PC-9 (cell line): Measurements from ENCODE around the gene CLDN4. TPM values are rescaled to one million over a fixed set of nuclear protein-coding genes. Genes with fewer than 3 reads are reported as not detected.

Experiments used
- BruUV-seq: library from RNA; stranded (reverse); fragments of 400-500 nt; replicated peaks from 2 replicates; lab custom pipeline; 2021; lab: Mats Ljungman, UMichigan
- CTCF ChIA-PET: fragments of 300-600 bp; sonication (Branson Sonifier 250); formaldehyde crosslinking; loops from one replicate; lab custom pipeline; 2022; ENCODE audit warnings: antibody characterized with exemption; lab: Charles Lee
- POLR2A ChIA-PET: fragments of 300-600 bp; sonication (Branson Sonifier 250); formaldehyde crosslinking; loops from one replicate; lab custom pipeline; 2022; ENCODE audit warnings: antibody characterized with exemption; ENCODE audit not compliant: unreplicated experiment; lab: Charles Lee
- DNase-seq, 2 experiments: peaks; one replicate each; pipeline versions ENCODE4 v3.0.0 to v3.0.0-alpha.2; 2015 to 2022; ENCODE audit warnings: mixed read lengths in 1 of 2
- H2AFZ ChIP-seq: fragments of 200-600 bp; sonication (generic); 2 replicates; pipeline ENCODE4 v1.8.1; 2017; ENCODE audit warnings: antibody characterized with exemption
- H3F3A ChIP-seq: fragments of 200-600 bp; sonication (generic); 2 replicates; pipeline ENCODE4 v1.8.1; 2017; ENCODE audit warnings: antibody characterized with exemption, mild to moderate bottlenecking, low read depth; ENCODE audit not compliant: insufficient read depth
- H3K27ac ChIP-seq: fragments of 200-600 bp; sonication (generic); 2 replicates; pipeline ENCODE4 v1.6.1; 2016; ENCODE audit warnings: mixed run types
- H3K27me3 ChIP-seq: fragments of 200-600 bp; sonication (generic); 2 replicates; pipeline ENCODE4 v1.6.1; 2016; ENCODE audit warnings: low read depth, mixed run types; ENCODE audit not compliant: insufficient read depth
- H3K36me3 ChIP-seq: fragments of 200-600 bp; sonication (generic); 2 replicates; pipeline ENCODE4 v1.6.1; 2016; ENCODE audit warnings: low read depth, mixed run types
- H3K4me1 ChIP-seq: fragments of 200-600 bp; sonication (generic); replicated peaks from 2 replicates; pipeline ENCODE4 v1.6.1; 2016; ENCODE audit warnings: mixed run types; ENCODE audit not compliant: insufficient read depth
- H3K4me2 ChIP-seq: fragments of 200-600 bp; sonication (generic); 2 replicates; pipeline ENCODE4 v1.6.1; 2017; ENCODE audit warnings: mixed run types
- H3K4me3 ChIP-seq: fragments of 200-600 bp; sonication (generic); 2 replicates; pipeline ENCODE4 v1.6.1; 2016; ENCODE audit warnings: mixed run types
- H3K79me2 ChIP-seq: fragments of 200-600 bp; sonication (generic); 2 replicates; pipeline ENCODE4 v1.6.1; 2017; ENCODE audit warnings: low read depth, mixed run types
- H3K9me2 ChIP-seq: fragments of 200-600 bp; sonication (generic); 2 replicates; pipeline ENCODE4 v1.8.1; 2017; ENCODE audit warnings: mild to moderate bottlenecking; ENCODE audit not compliant: insufficient read depth
- H3K9me3 ChIP-seq: fragments of 200-600 bp; sonication (generic); 2 replicates; pipeline ENCODE4 v1.8.1; 2016; ENCODE audit warnings: low read depth; ENCODE audit not compliant: insufficient read depth
- H4K20me1 ChIP-seq: fragments of 200-600 bp; sonication (generic); 2 replicates; pipeline ENCODE4 v1.8.1; 2017; ENCODE audit not compliant: insufficient read depth
- CTCF ChIP-seq: fragments of 200-600 bp; sonication (generic); conservative IDR thresholded peaks from 2 replicates; pipeline ENCODE4 v1.6.1; 2017; ENCODE audit warnings: mixed run types, antibody characterized with exemption, mild to moderate bottlenecking, moderate library complexity
- EZH2 ChIP-seq: fragments of 200-600 bp; sonication (generic); IDR thresholded peaks from 2 replicates; pipeline ENCODE4 v1.8.0; 2017; ENCODE audit warnings: antibody characterized with exemption, low read depth
- intact Hi-C: fragments of 100-400 bp; cut with micrococcal nuclease; formaldehyde crosslinking; loops from one replicate; pipeline ENCODE4 v1.10.0; 2022; ENCODE audit not compliant: unreplicated experiment
- total RNA-seq: library from RNA; stranded (reverse); gene quantifications from 2 replicates; pipeline ENCODE4 v1.2.3, GENCODE V29; 2021

The CLDN4 gene
- total RNA-seq, 1 experiment from 2014 or later = 498 TPM

- peak overlapping the region; percentile 58 for H3K4me3 ChIP-seq
- H3K4me2 ChIP-seq = peak overlapping the region; percentile 94
Measured at GRCh38 chr7:73829505-73829904, 1.3 kb upstream of the CLDN4 start.

GRCh38 chr7:73829921-73830680, 695 bp upstream of the CLDN4 start:
- TF ChIP-seq EZH2 (no peak), CTCF (0 out of 2 replicates have a peak, but pooled peaks have one; percentile 13)
- DNase-seq = peak; percentile 37 to 46
- H3K27me3 ChIP-seq = no peaks in the 10 kb centered on the region
- intact Hi-C loops = loop anchor here (1.0 to 10.0 kb wide), 10 partner anchors 8 to 245 kb away; partner anchors contain the start of gene CLDN3
- H3K79me2 ChIP-seq = peaks cover 45% of the 10 kb centered on the region
- H3F3A ChIP-seq = peaks cover 79% of the 10 kb centered on the region
- H3K9me3 ChIP-seq = no peaks in the 10 kb centered on the region
- peak overlapping the region; percentile 58 for H3K4me3 ChIP-seq
- POLR2A ChIA-PET = interaction anchor here (0.5 to 2.4 kb wide), 13 partner anchors 8 to 253 kb away, joined by 3 to 80 read pairs (median 7); partner anchors contain the start of genes ABHD11 and METTL27
- TSS peak; percentile 27 for BruUV-seq
- H3K4me2 ChIP-seq = peak overlapping the region; percentile 94
- H2AFZ ChIP-seq = no peak overlapping the region
- H3K36me3 ChIP-seq = peaks cover 10% of the 10 kb centered on the region
- CTCF ChIA-PET = interaction anchor here (0.6 to 1.2 kb wide), 7 partner anchors 7 to 223 kb away, joined by 3 to 7 read pairs (median 3); partner anchors contain the start of genes ABHD11 and METTL27
- peaks cover 57% of the 10 kb centered on the region for H3K4me1 ChIP-seq
- peak overlapping the region; percentile 99 for H3K27ac ChIP-seq
- H4K20me1 ChIP-seq = peaks cover 9% of the 10 kb centered on the region
- no peaks in the 10 kb centered on the region for H3K9me2 ChIP-seq

More at GRCh38 chr7:73829505-73829904, 1.3 kb upstream of the CLDN4 start:
- Histone ChIP-seq H3K4me1 (peaks cover 63% of the 10 kb centered on the region), H3K27me3 (no peaks in the 10 kb centered on the region), H3K79me2 (peaks cover 45% of the 10 kb centered on the region), H3F3A (peaks cover 78% of the 10 kb centered on the region), H3K9me2 (no peaks in the 10 kb centered on the region), H3K27ac (peak overlapping the region; percentile 99), H3K36me3 (peaks cover 10% of the 10 kb centered on the region), H2AFZ (no peak overlapping the region), H4K20me1 (peaks cover 9% of the 10 kb centered on the region), H3K9me3 (no peaks in the 10 kb centered on the region)
- ChIA-PET CTCF (interaction anchor here (0.6 to 1.2 kb wide), 8 partner anchors 8 to 223 kb away, joined by 3 to 7 read pairs (median 4); partner anchors contain the start of genes ABHD11 and METTL27), POLR2A (interaction anchor here (0.7 to 2.4 kb wide), 9 partner anchors 9 to 96 kb away, joined by 3 to 80 read pairs (median 10); partner anchors contain the start of genes ABHD11 and METTL27)
- no TSS peak for BruUV-seq
- intact Hi-C loops = loop anchor here (1.0 to 10.0 kb wide), 2 partner anchors 20 to 245 kb away; no protein-coding TSS in a partner anchor
- no peak for TF ChIP-seq EZH2
- no peak for TF ChIP-seq CTCF
- DNase-seq = peak; percentile 86

GRCh38 chr7:73831584-73831833, 713 bp downstream of the CLDN4 start:
- no peaks in the 10 kb centered on the region for H3K9me3 ChIP-seq
- no peaks in the 10 kb centered on the region for H3K27me3 ChIP-seq
- H3K4me2 ChIP-seq = peak overlapping the region; percentile 98
- H2AFZ ChIP-seq = no peak overlapping the region
- no TSS peak for BruUV-seq
- peaks cover 72% of the 10 kb centered on the region for H3F3A ChIP-seq
- peaks cover 10% of the 10 kb centered on the region for H3K36me3 ChIP-seq
- ChIA-PET POLR2A (interaction anchor here (0.6 to 3.1 kb wide), 4 partner anchors 11 to 171 kb away, joined by 3 to 63 read pairs (median 30); partner anchors contain the start of genes ABHD11 and METTL27), CTCF (no interaction called here)
- intact Hi-C loops = no loop called here
- peaks cover 9% of the 10 kb centered on the region for H4K20me1 ChIP-seq
- TF ChIP-seq CTCF = no peak
- TF ChIP-seq EZH2 = no peak
- H3K4me3 ChIP-seq = peak overlapping the region; percentile 97
- peak overlapping the region; percentile 99 for H3K27ac ChIP-seq
- H3K9me2 ChIP-seq = no peaks in the 10 kb centered on the region
- peaks cover 43% of the 10 kb centered on the region for H3K4me1 ChIP-seq
- H3K79me2 ChIP-seq = peaks cover 45% of the 10 kb centered on the region
- no peak for DNase-seq
